ENCODE data around the gene OTUB2.

The OTUB2 gene

GRCh38 chr14:94004015-94004414 is 22.1 kb upstream of the OTUB2 start:
- peaks cover 8% of the 10 kb centered on the region for H3K27me3 Mint-ChIP-seq

GRCh38 chr14:94005324-94006073 is 20.6 kb upstream of the OTUB2 start:
- Mint-ChIP-seq H3K36me3 (no peaks in the 10 kb centered on the region), H3K4me1 (ENCODE audit: low read depth) (peaks cover 23% of the 10 kb centered on the region), H3K9me3 (ENCODE audit: low read depth) (no peaks in the 10 kb centered on the region), H3K27ac (peak overlapping the region; percentile 16), H3K27me3 (peaks cover 8% of the 10 kb centered on the region), H3K4me3 (no peak overlapping the region)

More at GRCh38 chr14:94004015-94004414, 22.1 kb upstream of the OTUB2 start:
- no peaks in the 10 kb centered on the region for H3K9me3 Mint-ChIP-seq (ENCODE audit: low read depth)
- H3K4me1 Mint-ChIP-seq (ENCODE audit: low read depth): peaks cover 23% of the 10 kb centered on the region
- no peak overlapping the region for H3K4me3 Mint-ChIP-seq
- H3K27ac Mint-ChIP-seq: no peak overlapping the region
- no peaks in the 10 kb centered on the region for H3K36me3 Mint-ChIP-seq

GRCh38 chr14:94008234-94008633 is 17.9 kb upstream of the OTUB2 start:
- Mint-ChIP-seq H3K36me3 (no peaks in the 10 kb centered on the region), H3K4me3 (no peak overlapping the region), H3K27me3 (peaks cover 8% of the 10 kb centered on the region), H3K9me3 (ENCODE audit: low read depth) (no peaks in the 10 kb centered on the region), H3K27ac (no peak overlapping the region), H3K4me1 (ENCODE audit: low read depth) (peaks cover 31% of the 10 kb centered on the region)

GRCh38 chr14:94009767-94010166 is 16.4 kb upstream of the OTUB2 start:
- no peaks in the 10 kb centered on the region for H3K9me3 Mint-ChIP-seq (ENCODE audit: low read depth)
- H3K36me3 Mint-ChIP-seq: no peaks in the 10 kb centered on the region
- peaks cover 31% of the 10 kb centered on the region for H3K4me1 Mint-ChIP-seq (ENCODE audit: low read depth)
- H3K27me3 Mint-ChIP-seq: peaks cover 5% of the 10 kb centered on the region
- H3K27ac Mint-ChIP-seq: no peak overlapping the region
- H3K4me3 Mint-ChIP-seq: no peak overlapping the region

GRCh38 chr14:94010625-94011024 is 15.5 kb upstream of the OTUB2 start:
- H3K27ac Mint-ChIP-seq: no peak overlapping the region

GRCh38 chr14:94011795-94012194 is 14.3 kb upstream of the OTUB2 start:
- H3K4me3 Mint-ChIP-seq: no peak overlapping the region
- peaks cover 29% of the 10 kb centered on the region for H3K4me1 Mint-ChIP-seq (ENCODE audit: low read depth)
- no peaks in the 10 kb centered on the region for H3K9me3 Mint-ChIP-seq (ENCODE audit: low read depth)
- H3K27ac Mint-ChIP-seq: no peak overlapping the region
- no peaks in the 10 kb centered on the region for H3K36me3 Mint-ChIP-seq
- H3K27me3 Mint-ChIP-seq: no peaks in the 10 kb centered on the region

More at GRCh38 chr14:94010625-94011024, 15.5 kb upstream of the OTUB2 start:
- Mint-ChIP-seq H3K4me3 (no peak overlapping the region), H3K4me1 (ENCODE audit: low read depth) (peaks cover 29% of the 10 kb centered on the region), H3K27me3 (no peaks in the 10 kb centered on the region), H3K36me3 (no peaks in the 10 kb centered on the region), H3K9me3 (ENCODE audit: low read depth) (no peaks in the 10 kb centered on the region)

GRCh38 chr14:94014382-94014781 is 11.8 kb upstream of the OTUB2 start:
- no peaks in the 10 kb centered on the region for H3K27me3 Mint-ChIP-seq
- no peak overlapping the region for H3K27ac Mint-ChIP-seq
- H3K9me3 Mint-ChIP-seq (ENCODE audit: low read depth): no peaks in the 10 kb centered on the region
- no peaks in the 10 kb centered on the region for H3K36me3 Mint-ChIP-seq
- peaks cover 23% of the 10 kb centered on the region for H3K4me1 Mint-ChIP-seq (ENCODE audit: low read depth)
- no peak overlapping the region for H3K4me3 Mint-ChIP-seq

- Mint-ChIP-seq H3K9me3 (ENCODE audit: low read depth) (no peaks in the 10 kb centered on the region), H3K36me3 (no peaks in the 10 kb centered on the region), H3K4me3 (no peak overlapping the region), H3K27ac (no peak overlapping the region), H3K27me3 (no peaks in the 10 kb centered on the region), H3K4me1 (ENCODE audit: low read depth) (peaks cover 16% of the 10 kb centered on the region)
Measured at GRCh38 chr14:94015223-94015622, 10.9 kb upstream of the OTUB2 start.

GRCh38 chr14:94016446-94016976 is 9.6 kb upstream of the OTUB2 start:
- no peaks in the 10 kb centered on the region for H3K27me3 Mint-ChIP-seq
- H3K27ac Mint-ChIP-seq: no peak overlapping the region
- no peaks in the 10 kb centered on the region for H3K9me3 Mint-ChIP-seq (ENCODE audit: low read depth)
- H3K4me3 Mint-ChIP-seq: no peak overlapping the region
- H3K36me3 Mint-ChIP-seq: no peaks in the 10 kb centered on the region
- peaks cover 13% of the 10 kb centered on the region for H3K4me1 Mint-ChIP-seq (ENCODE audit: low read depth)

- no peak overlapping the region for H3K4me3 Mint-ChIP-seq
- H3K4me1 Mint-ChIP-seq (ENCODE audit: low read depth): peaks cover 11% of the 10 kb centered on the region
- H3K36me3 Mint-ChIP-seq: no peaks in the 10 kb centered on the region
- H3K9me3 Mint-ChIP-seq (ENCODE audit: low read depth): no peaks in the 10 kb centered on the region
- H3K27me3 Mint-ChIP-seq: peaks cover 1% of the 10 kb centered on the region
- no peak overlapping the region for H3K27ac Mint-ChIP-seq
Measured at GRCh38 chr14:94018308-94018707, 7.8 kb upstream of the OTUB2 start.

GRCh38 chr14:94019329-94019728 is 6.8 kb upstream of the OTUB2 start:
- H3K36me3 Mint-ChIP-seq: no peaks in the 10 kb centered on the region
- no peaks in the 10 kb centered on the region for H3K9me3 Mint-ChIP-seq (ENCODE audit: low read depth)
- no peak overlapping the region for H3K4me3 Mint-ChIP-seq
- no peak overlapping the region for H3K27ac Mint-ChIP-seq
- peaks cover 11% of the 10 kb centered on the region for H3K4me1 Mint-ChIP-seq (ENCODE audit: low read depth)
- peaks cover 1% of the 10 kb centered on the region for H3K27me3 Mint-ChIP-seq

- Mint-ChIP-seq H3K9me3 (ENCODE audit: low read depth) (no peaks in the 10 kb centered on the region), H3K4me3 (no peak overlapping the region), H3K36me3 (no peaks in the 10 kb centered on the region), H3K27me3 (peaks cover 1% of the 10 kb centered on the region), H3K27ac (no peak overlapping the region), H3K4me1 (ENCODE audit: low read depth) (peaks cover 11% of the 10 kb centered on the region)
Measured at GRCh38 chr14:94020267-94020666, 5.9 kb upstream of the OTUB2 start.

GRCh38 chr14:94021001-94021400 is 5.1 kb upstream of the OTUB2 start:
- H3K27me3 Mint-ChIP-seq: peaks cover 1% of the 10 kb centered on the region
- H3K4me1 Mint-ChIP-seq (ENCODE audit: low read depth): peaks cover 14% of the 10 kb centered on the region
- no peaks in the 10 kb centered on the region for H3K36me3 Mint-ChIP-seq
- H3K9me3 Mint-ChIP-seq (ENCODE audit: low read depth): no peaks in the 10 kb centered on the region
- H3K27ac Mint-ChIP-seq: no peak overlapping the region
- no peak overlapping the region for H3K4me3 Mint-ChIP-seq

- peaks cover 1% of the 10 kb centered on the region for H3K27me3 Mint-ChIP-seq
- no peak overlapping the region for H3K4me3 Mint-ChIP-seq
- peaks cover 16% of the 10 kb centered on the region for H3K4me1 Mint-ChIP-seq (ENCODE audit: low read depth)
- H3K36me3 Mint-ChIP-seq: no peaks in the 10 kb centered on the region
- no peak overlapping the region for H3K27ac Mint-ChIP-seq
- H3K9me3 Mint-ChIP-seq (ENCODE audit: low read depth): no peaks in the 10 kb centered on the region
Measured at GRCh38 chr14:94021416-94022157, 4.6 kb upstream of the OTUB2 start.
